Smooth muscle cell (in vitro differentiated cells): Measurements from ENCODE around the gene OR52E1. TPM values are rescaled to one million over a fixed set of nuclear protein-coding genes. Genes with fewer than 3 reads are reported as not detected.

Source experiments
- DNase-seq: peaks from one replicate; lab custom pipeline; 2025; ENCODE audit not compliant: unreplicated experiment; lab: John Stamatoyannopoulos, UW
- H2AFZ ChIP-seq: fragments of 200-600 bp; sonication (generic); 2 replicates; pipeline ENCODE4 v1.6.0; 2016; ENCODE audit warnings: antibody characterized with exemption, low read depth, mild to moderate bottlenecking
- H3F3A ChIP-seq: fragments of 200-600 bp; sonication (generic); 2 replicates; pipeline ENCODE4 v1.6.0; 2017; ENCODE audit warnings: antibody characterized with exemption, low read depth
- H3K27ac ChIP-seq: fragments of 200-600 bp; sonication (generic); 2 replicates; pipeline ENCODE4 v1.5.1; 2016; ENCODE audit warnings: low read depth, mild to moderate bottlenecking
- H3K27me3 ChIP-seq: fragments of 200-600 bp; sonication (generic); 2 replicates; pipeline ENCODE4 v1.6.1; 2016; ENCODE audit warnings: low read depth, mild to moderate bottlenecking
- H3K36me3 ChIP-seq: fragments of 200-600 bp; sonication (generic); 2 replicates; pipeline ENCODE4 v1.5.1; 2016; ENCODE audit warnings: low read depth
- H3K4me1 ChIP-seq: fragments of 200-600 bp; sonication (generic); 2 replicates; pipeline ENCODE4 v1.5.1; 2016; ENCODE audit warnings: low read depth
- H3K4me2 ChIP-seq: fragments of 200-600 bp; sonication (generic); 2 replicates; pipeline ENCODE4 v1.6.0; 2016; ENCODE audit warnings: mild to moderate bottlenecking
- H3K4me3 ChIP-seq: fragments of 200-600 bp; sonication (generic); 2 replicates; pipeline ENCODE4 v1.5.1; 2016; ENCODE audit warnings: mild to moderate bottlenecking
- H3K79me2 ChIP-seq: fragments of 200-600 bp; sonication (generic); 2 replicates; pipeline ENCODE4 v1.6.0; 2016; ENCODE audit warnings: low read depth, mild to moderate bottlenecking
- H3K9ac ChIP-seq: fragments of 200-600 bp; sonication (generic); 2 replicates; pipeline ENCODE4 v1.6.0; 2016; ENCODE audit warnings: low read depth
- H3K9me3 ChIP-seq: fragments of 200-600 bp; sonication (generic); replicated peaks from 2 replicates; pipeline ENCODE4 v1.5.1; 2016; ENCODE audit warnings: low read depth
- H4K20me1 ChIP-seq: fragments of 200-600 bp; sonication (generic); 2 replicates; pipeline ENCODE4 v1.6.0; 2016; ENCODE audit warnings: low read depth
- WGBS: methylation state at CpG from one replicate; pipeline ENCODE4 v1.1.7; 2016; ENCODE audit warnings: low lambda C conversion rate; 5-methylcytosine and 5-hydroxymethylcytosine counted together
- polyA plus RNA-seq: library from polyadenylated mRNA; unstranded; fragments of >200 nt; fragmentation: Nextera tagmentation; extraction: Ambion mirVana; gene quantifications from 2 replicates; pipeline ENCODE4 v1.2.1, GENCODE V29; 2016
- total RNA-seq: library from RNA; depleted of rRNA; stranded (reverse); fragments of >200 nt; gene quantifications from 2 replicates; pipeline ENCODE4 v1.2.3, GENCODE V29; 2014
- TF ChIP-seq, protein P1 (sequence below): fragments of 200-600 bp; sonication (generic); IDR thresholded peaks from 2 replicates; pipeline ENCODE4 v1.5.1; 2017; ENCODE audit warnings: borderline replicate concordance, mild to moderate bottlenecking, antibody characterized with exemption; ENCODE audit not compliant: insufficient read depth, poor library complexity, severe bottlenecking

Gene OR52E1
- total and polyA plus RNA-seq, 2 experiments from 2014 or later = not detected

DNA sequence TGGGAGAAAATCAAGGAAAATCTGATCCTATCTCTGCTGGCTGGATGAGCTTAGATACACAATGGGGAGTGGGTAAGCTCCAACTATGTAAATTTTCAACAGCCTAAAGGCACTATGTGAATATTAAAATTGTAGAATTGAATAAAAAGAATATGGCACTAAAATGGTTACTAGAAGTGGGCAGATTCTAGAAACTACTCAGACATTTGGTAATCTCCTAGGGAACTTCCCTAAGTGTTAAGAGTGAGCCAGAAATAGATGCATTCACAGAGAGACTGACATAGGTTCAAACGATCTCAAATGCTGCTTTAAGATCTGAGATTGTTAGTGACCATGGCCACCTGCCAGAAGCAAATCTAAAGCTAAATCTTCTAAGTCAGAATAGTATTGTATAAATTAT, 4.3 kb upstream of the OR52E1 start:
- Histone ChIP-seq H4K20me1 (no peaks in the 10 kb centered on the region), H3K9ac (no peak overlapping the region), H3K4me3 (no peak overlapping the region), H3K27me3 (peaks cover under 1% of the 10 kb centered on the region), H3K4me2 (no peak overlapping the region), H3K27ac (no peak overlapping the region), H3K4me1 (no peaks in the 10 kb centered on the region), H3K79me2 (no peaks in the 10 kb centered on the region), H3F3A (no peaks in the 10 kb centered on the region), H3K36me3 (no peaks in the 10 kb centered on the region), H3K9me3 (no peaks in the 10 kb centered on the region), H2AFZ (no peak overlapping the region)
- WGBS = 27% methylated on average over 1 of the region's 1 CpG
- DNase-seq = no peak
- TF ChIP-seq, protein P1, sequence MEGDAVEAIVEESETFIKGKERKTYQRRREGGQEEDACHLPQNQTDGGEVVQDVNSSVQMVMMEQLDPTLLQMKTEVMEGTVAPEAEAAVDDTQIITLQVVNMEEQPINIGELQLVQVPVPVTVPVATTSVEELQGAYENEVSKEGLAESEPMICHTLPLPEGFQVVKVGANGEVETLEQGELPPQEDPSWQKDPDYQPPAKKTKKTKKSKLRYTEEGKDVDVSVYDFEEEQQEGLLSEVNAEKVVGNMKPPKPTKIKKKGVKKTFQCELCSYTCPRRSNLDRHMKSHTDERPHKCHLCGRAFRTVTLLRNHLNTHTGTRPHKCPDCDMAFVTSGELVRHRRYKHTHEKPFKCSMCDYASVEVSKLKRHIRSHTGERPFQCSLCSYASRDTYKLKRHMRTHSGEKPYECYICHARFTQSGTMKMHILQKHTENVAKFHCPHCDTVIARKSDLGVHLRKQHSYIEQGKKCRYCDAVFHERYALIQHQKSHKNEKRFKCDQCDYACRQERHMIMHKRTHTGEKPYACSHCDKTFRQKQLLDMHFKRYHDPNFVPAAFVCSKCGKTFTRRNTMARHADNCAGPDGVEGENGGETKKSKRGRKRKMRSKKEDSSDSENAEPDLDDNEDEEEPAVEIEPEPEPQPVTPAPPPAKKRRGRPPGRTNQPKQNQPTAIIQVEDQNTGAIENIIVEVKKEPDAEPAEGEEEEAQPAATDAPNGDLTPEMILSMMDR = no peak

DNA sequence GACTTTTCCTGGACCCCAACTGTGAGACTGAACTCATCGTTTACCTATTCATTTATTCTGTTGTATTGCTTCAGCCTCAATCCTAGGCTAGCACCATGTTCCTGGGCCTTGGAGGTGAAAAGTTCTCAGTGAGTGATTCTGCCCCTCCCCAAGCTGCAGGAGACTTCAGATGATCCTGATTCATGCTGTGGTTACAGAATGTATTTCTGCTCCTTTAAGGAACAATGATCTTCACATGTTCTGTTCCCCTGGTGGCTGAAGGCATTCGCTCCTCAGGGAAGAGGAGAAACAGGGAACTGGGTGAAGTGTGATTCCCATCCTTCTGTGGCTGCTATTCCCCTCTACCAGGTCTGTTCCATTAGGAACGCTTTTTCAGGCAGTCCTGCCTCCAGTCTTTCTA, 2.4 kb downstream of the OR52E1 start:
- H3K9ac ChIP-seq = no peak overlapping the region
- H2AFZ ChIP-seq = no peak overlapping the region
- no peaks in the 10 kb centered on the region for H3K79me2 ChIP-seq
- H3K4me1 ChIP-seq = no peaks in the 10 kb centered on the region
- no peak overlapping the region for H3K4me2 ChIP-seq
- H3K4me3 ChIP-seq = no peak overlapping the region
- peaks cover 5% of the 10 kb centered on the region for H3K27me3 ChIP-seq
- 65% methylated on average over 3 of the region's 3 CpGs for WGBS
- no peaks in the 10 kb centered on the region for H3F3A ChIP-seq
- DNase-seq = no peak
- H3K36me3 ChIP-seq = no peaks in the 10 kb centered on the region
- H3K27ac ChIP-seq = no peak overlapping the region
- H4K20me1 ChIP-seq = no peaks in the 10 kb centered on the region
- TF ChIP-seq, protein P1 = no peak
- no peaks in the 10 kb centered on the region for H3K9me3 ChIP-seq

DNA sequence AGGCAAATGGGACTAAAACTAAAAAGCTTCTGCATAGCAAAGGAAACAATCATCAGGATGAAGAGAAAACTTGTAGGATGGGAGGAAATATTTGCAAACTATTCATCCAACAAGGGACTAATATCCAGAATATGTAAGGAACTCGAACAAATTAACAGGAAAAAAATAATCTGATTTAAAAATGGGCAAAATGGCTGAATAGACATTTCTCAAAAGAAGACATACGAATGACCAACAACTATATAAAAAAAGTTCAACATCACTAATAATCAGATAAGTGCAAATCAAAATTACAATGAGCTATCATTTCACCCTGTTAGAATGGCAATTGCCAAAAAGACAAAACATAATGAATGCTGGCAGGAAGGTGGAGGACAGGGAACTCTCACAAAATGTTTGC, 12.0 kb downstream of the OR52E1 start:
- H4K20me1 ChIP-seq = no peaks in the 10 kb centered on the region
- no peaks in the 10 kb centered on the region for H3K27me3 ChIP-seq
- H3K4me2 ChIP-seq = no peak overlapping the region
- H3F3A ChIP-seq = no peaks in the 10 kb centered on the region
- no peak overlapping the region for H3K9ac ChIP-seq
- no peaks in the 10 kb centered on the region for H3K4me1 ChIP-seq
- TF ChIP-seq, protein P1 = no peak
- H3K9me3 ChIP-seq = no peaks in the 10 kb centered on the region
- DNase-seq = no peak
- H3K79me2 ChIP-seq = no peaks in the 10 kb centered on the region
- H3K4me3 ChIP-seq = no peak overlapping the region
- no peak overlapping the region for H3K27ac ChIP-seq
- 80% methylated on average over 2 of the region's 2 CpGs for WGBS
- no peak overlapping the region for H2AFZ ChIP-seq
- H3K36me3 ChIP-seq = no peaks in the 10 kb centered on the region

DNA sequence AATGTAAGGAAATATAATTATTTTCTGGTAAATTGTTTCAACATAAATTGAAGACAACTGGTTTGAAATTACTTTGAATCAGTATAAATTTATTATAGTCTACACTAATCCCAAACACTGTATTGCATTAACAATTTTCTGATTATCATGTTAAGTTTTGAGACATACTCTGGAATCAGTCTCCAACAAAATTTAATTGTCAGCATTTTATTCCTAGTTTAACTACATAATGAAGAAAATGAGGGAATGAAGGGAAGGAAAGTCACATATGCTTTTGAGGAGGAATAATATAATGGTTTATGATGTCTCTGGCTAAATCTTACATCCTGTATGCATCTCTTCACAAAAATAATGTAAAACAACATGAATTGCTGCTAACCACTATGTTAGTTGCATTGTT, 14.2 kb downstream of the OR52E1 start:
- no peaks in the 10 kb centered on the region for H3K27me3 ChIP-seq
- no peaks in the 10 kb centered on the region for H3K36me3 ChIP-seq
- H3K4me3 ChIP-seq = no peak overlapping the region
- no peaks in the 10 kb centered on the region for H3F3A ChIP-seq
- H3K27ac ChIP-seq = no peak overlapping the region
- H2AFZ ChIP-seq = no peak overlapping the region
- H3K79me2 ChIP-seq = no peaks in the 10 kb centered on the region
- TF ChIP-seq, protein P1 = no peak
- no peak overlapping the region for H3K4me2 ChIP-seq
- DNase-seq = no peak
- no peaks in the 10 kb centered on the region for H3K9me3 ChIP-seq
- H3K4me1 ChIP-seq = peaks cover 2% of the 10 kb centered on the region
- H4K20me1 ChIP-seq = no peaks in the 10 kb centered on the region
- no peak overlapping the region for H3K9ac ChIP-seq
